Measurements from ENCODE around the gene NRG3. TPM values are rescaled to one million over a fixed set of nuclear protein-coding genes. Genes with fewer than 3 reads are reported as not detected.

Gene NRG3
- total RNA-seq, 1 experiment from 2014 or later, result 0.66 TPM

DNA sequence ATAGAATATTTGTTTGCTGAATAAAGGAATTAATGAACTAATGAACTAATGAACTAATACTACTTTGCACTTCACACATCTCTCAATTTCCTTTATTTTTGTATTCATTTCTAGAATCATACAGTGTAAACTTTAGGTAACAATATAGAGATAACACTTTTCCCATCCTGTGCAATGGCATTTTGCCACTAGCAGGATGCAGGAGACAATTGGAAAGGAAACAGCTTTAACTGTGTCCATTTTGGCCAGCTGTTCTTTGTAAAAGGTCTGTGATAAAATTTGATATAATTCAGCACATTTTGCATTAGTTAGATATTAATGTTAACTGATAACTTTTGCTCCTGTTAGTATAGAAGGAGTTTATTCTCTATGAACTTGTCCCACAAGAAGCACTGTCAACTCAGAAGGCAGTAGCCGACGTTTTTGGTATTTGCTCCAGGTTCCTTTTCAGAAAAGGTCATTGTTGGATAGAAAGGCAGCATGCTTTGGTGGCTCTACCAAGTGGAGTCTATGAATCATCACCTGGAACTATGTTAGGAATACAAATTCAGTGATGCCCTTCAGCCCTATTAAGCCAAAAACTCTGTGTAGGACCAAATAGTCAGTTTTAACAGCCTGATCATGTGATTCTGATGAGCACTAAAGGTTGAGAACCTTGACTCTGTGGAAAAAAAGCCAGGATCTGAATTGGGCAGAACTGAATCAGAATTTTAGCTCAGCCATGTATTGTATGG, 86.6 kb downstream of the NRG3 start:
- no peaks in the 10 kb centered on the region for H3K4me1 Mint-ChIP-seq (ENCODE audit: low read depth, unreplicated experiment)
- no peak for DNase-seq
- no peak overlapping the region for H3K4me3 Mint-ChIP-seq (ENCODE audit: unreplicated experiment)
- H3K9me3 Mint-ChIP-seq (ENCODE audit: unreplicated experiment), result no peaks in the 10 kb centered on the region
- TF ChIP-seq, protein P1, sequence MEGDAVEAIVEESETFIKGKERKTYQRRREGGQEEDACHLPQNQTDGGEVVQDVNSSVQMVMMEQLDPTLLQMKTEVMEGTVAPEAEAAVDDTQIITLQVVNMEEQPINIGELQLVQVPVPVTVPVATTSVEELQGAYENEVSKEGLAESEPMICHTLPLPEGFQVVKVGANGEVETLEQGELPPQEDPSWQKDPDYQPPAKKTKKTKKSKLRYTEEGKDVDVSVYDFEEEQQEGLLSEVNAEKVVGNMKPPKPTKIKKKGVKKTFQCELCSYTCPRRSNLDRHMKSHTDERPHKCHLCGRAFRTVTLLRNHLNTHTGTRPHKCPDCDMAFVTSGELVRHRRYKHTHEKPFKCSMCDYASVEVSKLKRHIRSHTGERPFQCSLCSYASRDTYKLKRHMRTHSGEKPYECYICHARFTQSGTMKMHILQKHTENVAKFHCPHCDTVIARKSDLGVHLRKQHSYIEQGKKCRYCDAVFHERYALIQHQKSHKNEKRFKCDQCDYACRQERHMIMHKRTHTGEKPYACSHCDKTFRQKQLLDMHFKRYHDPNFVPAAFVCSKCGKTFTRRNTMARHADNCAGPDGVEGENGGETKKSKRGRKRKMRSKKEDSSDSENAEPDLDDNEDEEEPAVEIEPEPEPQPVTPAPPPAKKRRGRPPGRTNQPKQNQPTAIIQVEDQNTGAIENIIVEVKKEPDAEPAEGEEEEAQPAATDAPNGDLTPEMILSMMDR (IDR thresholded peaks at IDR 0.05; ENCODE audit: insufficient read depth in 1 of 2, low read depth in 1 of 2, low read length in 1 of 2, severe bottlenecking in 1 of 2, unreplicated experiment in 1 of 2), result no peak
- H3K9me3 ChIP-seq, result no peaks in the 10 kb centered on the region
- no peak overlapping the region for H3K27ac Mint-ChIP-seq (ENCODE audit: unreplicated experiment)
- intact Hi-C loops (cut with micrococcal nuclease; ENCODE audit: unreplicated experiment), result no loop called here
- no TSS peak for BruUV-seq (replicated peaks)
- H3K36me3 Mint-ChIP-seq (ENCODE audit: insufficient read depth, unreplicated experiment), result no peaks in the 10 kb centered on the region
- H3K27me3 ChIP-seq (replicated peaks; ENCODE audit: control insufficient read depth, insufficient read depth, low read length), result no peaks in the 10 kb centered on the region
- no peak overlapping the region for H3K4me3 ChIP-seq (ENCODE audit: low read depth, low read length)
- peaks cover 2% of the 10 kb centered on the region for H3K27me3 Mint-ChIP-seq (ENCODE audit: insufficient read depth, unreplicated experiment)
- H3K36me3 ChIP-seq (ENCODE audit: control insufficient read depth, insufficient read depth, low read length), result no peaks in the 10 kb centered on the region
- no peaks in the 10 kb centered on the region for H3K4me1 ChIP-seq
- ChIA-PET CTCF (no interaction called here), POLR2A (no interaction called here)

DNA sequence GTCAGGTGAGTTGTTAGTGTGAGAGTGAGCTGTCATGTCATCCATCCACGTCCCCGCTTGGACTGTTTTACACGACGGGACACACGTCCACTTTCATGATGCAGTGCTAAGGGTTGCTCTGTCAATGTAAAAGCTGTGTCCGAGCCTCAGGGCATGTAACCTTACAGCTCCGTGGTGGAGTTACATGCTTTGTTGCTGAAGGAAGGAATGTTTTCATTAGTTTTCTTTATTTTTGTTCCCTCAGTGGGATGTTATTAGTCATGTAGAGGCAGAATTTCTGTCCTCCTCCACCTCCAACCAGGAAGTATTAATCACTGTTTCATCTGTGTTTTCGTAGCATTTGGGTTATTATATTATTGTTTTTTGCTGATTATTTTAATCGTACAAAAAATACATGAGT, 88.6 kb downstream of the NRG3 start:
- POLR2A ChIA-PET, result no interaction called here

DNA sequence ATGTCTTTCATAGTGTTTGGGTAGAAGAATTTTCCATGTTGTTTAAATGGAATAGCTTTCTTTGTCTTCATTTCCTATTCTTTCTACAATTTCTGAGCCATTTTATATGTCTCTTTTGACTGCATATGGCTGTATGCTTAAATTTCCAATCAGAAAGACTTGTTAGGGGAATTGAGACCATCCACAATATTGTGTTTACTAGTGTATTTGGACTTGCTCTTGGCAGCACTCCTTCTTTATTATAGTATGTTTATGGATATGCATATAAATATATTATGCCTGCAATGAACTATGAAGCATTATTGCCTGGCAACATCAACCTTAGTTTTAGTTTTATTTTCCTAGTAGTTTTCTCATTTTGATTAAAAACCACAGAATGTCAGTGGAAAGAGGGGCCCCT, 92.7 kb downstream of the NRG3 start:
- POLR2A ChIA-PET, result no interaction called here
- Histone ChIP-seq H3K9me3 (no peaks in the 10 kb centered on the region), H3K27me3 (replicated peaks; ENCODE audit: control insufficient read depth, insufficient read depth, low read length) (no peaks in the 10 kb centered on the region), H3K4me3 (ENCODE audit: low read depth, low read length) (no peak overlapping the region), H3K36me3 (ENCODE audit: control insufficient read depth, insufficient read depth, low read length) (no peaks in the 10 kb centered on the region), H3K4me1 (no peaks in the 10 kb centered on the region)
- TF ChIP-seq, protein P1 (IDR thresholded peaks at IDR 0.05; ENCODE audit: insufficient read depth in 1 of 2, low read depth in 1 of 2, low read length in 1 of 2, severe bottlenecking in 1 of 2, unreplicated experiment in 1 of 2), result no peak
- DNase-seq, result no peak
- Mint-ChIP-seq H3K36me3 (ENCODE audit: insufficient read depth, unreplicated experiment) (no peaks in the 10 kb centered on the region), H3K27me3 (ENCODE audit: insufficient read depth, unreplicated experiment) (peaks cover 2% of the 10 kb centered on the region), H3K9me3 (ENCODE audit: unreplicated experiment) (no peaks in the 10 kb centered on the region), H3K27ac (ENCODE audit: unreplicated experiment) (no peak overlapping the region), H3K4me3 (ENCODE audit: unreplicated experiment) (no peak overlapping the region), H3K4me1 (ENCODE audit: low read depth, unreplicated experiment) (no peaks in the 10 kb centered on the region)
- intact Hi-C loops (cut with micrococcal nuclease; ENCODE audit: unreplicated experiment), result no loop called here
- no TSS peak for BruUV-seq (replicated peaks)
- CTCF ChIA-PET, result no interaction called here

More for the DNA sequence above, 88.6 kb downstream of the NRG3 start:
- H3K27me3 Mint-ChIP-seq (ENCODE audit: insufficient read depth, unreplicated experiment), result no peaks in the 10 kb centered on the region
- no peak overlapping the region for H3K4me3 Mint-ChIP-seq (ENCODE audit: unreplicated experiment)
- TF ChIP-seq, protein P1 (IDR thresholded peaks at IDR 0.05; ENCODE audit: insufficient read depth in 1 of 2, low read depth in 1 of 2, low read length in 1 of 2, severe bottlenecking in 1 of 2, unreplicated experiment in 1 of 2), result no peak
- DNase-seq, result no peak
- no peaks in the 10 kb centered on the region for H3K4me1 Mint-ChIP-seq (ENCODE audit: low read depth, unreplicated experiment)
- no peaks in the 10 kb centered on the region for H3K36me3 ChIP-seq (ENCODE audit: control insufficient read depth, insufficient read depth, low read length)
- no peaks in the 10 kb centered on the region for H3K27me3 ChIP-seq (replicated peaks; ENCODE audit: control insufficient read depth, insufficient read depth, low read length)
- CTCF ChIA-PET, result no interaction called here
- H3K4me3 ChIP-seq (ENCODE audit: low read depth, low read length), result no peak overlapping the region
- no peaks in the 10 kb centered on the region for H3K9me3 ChIP-seq
- no peaks in the 10 kb centered on the region for H3K9me3 Mint-ChIP-seq (ENCODE audit: unreplicated experiment)
- H3K36me3 Mint-ChIP-seq (ENCODE audit: insufficient read depth, unreplicated experiment), result no peaks in the 10 kb centered on the region
- BruUV-seq (replicated peaks), result no TSS peak
- intact Hi-C loops (cut with micrococcal nuclease; ENCODE audit: unreplicated experiment), result no loop called here
- H3K27ac Mint-ChIP-seq (ENCODE audit: unreplicated experiment), result no peak overlapping the region
- H3K4me1 ChIP-seq, result no peaks in the 10 kb centered on the region

All from Caco-2 (cell line).